ENCODE measurements around the gene ST6GALNAC3. TPM values are rescaled to one million over a fixed set of nuclear protein-coding genes. Genes with fewer than 3 reads are reported as not detected.

Gene ST6GALNAC3
- total RNA-seq, 4 donors from 2014 or later, result 9.7 to 34.0 (median 14.1) TPM

GRCh38 chr1:76491737-76492136 lies 417.2 kb downstream of the ST6GALNAC3 start:
- DNase-seq (ENCODE audit: low spot score) (no peak), ATAC-seq (ENCODE audit: low FRiP score) (no peak)
- no peak for TF ChIP-seq CTCF (IDR thresholded peaks at IDR 0.05)

GRCh38 chr1:76492752-76493430 lies 418.3 kb downstream of the ST6GALNAC3 start:
- ATAC-seq (ENCODE audit: low FRiP score) (no peak), DNase-seq (ENCODE audit: low spot score) (no peak)
- TF ChIP-seq CTCF (IDR thresholded peaks at IDR 0.05), result no peak

- no peak for ATAC-seq (ENCODE audit: low FRiP score)
Measured at GRCh38 chr1:76494807-76495206, 420.3 kb downstream of the ST6GALNAC3 start.

GRCh38 chr1:76496871-76497270 lies 422.3 kb downstream of the ST6GALNAC3 start:
- DNase-seq (ENCODE audit: low spot score), result no peak
- TF ChIP-seq CTCF (IDR thresholded peaks at IDR 0.05), result no peak
- ATAC-seq (ENCODE audit: low FRiP score), result no peak

More at GRCh38 chr1:76494807-76495206, 420.3 kb downstream of the ST6GALNAC3 start:
- DNase-seq (ENCODE audit: low spot score), result no peak
- no peak for TF ChIP-seq CTCF (IDR thresholded peaks at IDR 0.05)

GRCh38 chr1:76500116-76500515 lies 425.6 kb downstream of the ST6GALNAC3 start:
- DNase-seq (ENCODE audit: low spot score), result no peak
- TF ChIP-seq CTCF (IDR thresholded peaks at IDR 0.05), result no peak
- no peak for ATAC-seq (ENCODE audit: low FRiP score)

GRCh38 chr1:76501136-76501535 lies 426.6 kb downstream of the ST6GALNAC3 start:
- no peak for ATAC-seq (ENCODE audit: low FRiP score)
- TF ChIP-seq CTCF (IDR thresholded peaks at IDR 0.05), result no peak
- DNase-seq (ENCODE audit: low spot score), result no peak

GRCh38 chr1:76501586-76502219 lies 427.2 kb downstream of the ST6GALNAC3 start:
- TF ChIP-seq CTCF (IDR thresholded peaks at IDR 0.05), result no peak
- ATAC-seq (ENCODE audit: low FRiP score) (no peak), DNase-seq (ENCODE audit: low spot score) (no peak)

Measured in omental fat pad (tissue), 4 donors.